Measurements from ENCODE around the gene KLHL7. TPM values are rescaled to one million over a fixed set of nuclear protein-coding genes. Genes with fewer than 3 reads are reported as not detected.

Gene KLHL7
- total RNA-seq, 1 experiment from 2014 or later = 20.6 TPM

DNA sequence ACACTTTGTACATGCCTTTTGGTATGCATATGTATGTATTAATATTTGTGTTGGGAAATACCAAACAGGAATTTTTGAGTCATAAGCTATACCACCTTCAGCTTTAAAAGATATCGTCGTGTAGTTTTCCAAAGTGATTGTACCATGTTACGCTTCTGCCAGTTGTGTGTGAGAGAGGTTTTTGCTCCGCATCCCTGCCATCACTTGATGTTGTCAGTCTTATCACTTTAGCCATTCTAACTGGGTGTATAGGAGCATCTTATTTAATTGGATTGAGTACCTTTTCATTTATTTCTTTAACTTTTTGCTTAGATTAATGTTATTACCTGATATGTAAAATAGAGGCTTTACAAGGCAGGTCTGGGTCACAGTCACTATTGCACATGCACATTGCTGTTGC, 3.4 kb downstream of the KLHL7 start:
- Histone ChIP-seq H3K9ac (ENCODE audit: low read length) (no peak overlapping the region), H3K4me3 (replicated peaks in 1 of 2; ENCODE audit: low read depth in 1 of 2, low read length in 2 of 2) (no peak overlapping the region), H3K27me3 (ENCODE audit: insufficient read depth, low read length) (no peaks in the 10 kb centered on the region), H3K4me1 (ENCODE audit: control insufficient read depth in 1 of 2, insufficient read depth in 2 of 2, low read length in 2 of 2) (peaks cover 0 to 7% of the 10 kb centered on the region in 2 experiments; a peak in 3 of 4 replicates), H3K9me3 (ENCODE audit: control insufficient read depth in 1 of 2, insufficient read depth in 1 of 2, low read depth in 1 of 2, low read length in 2 of 2) (no peaks in the 10 kb centered on the region), H2AFZ (ENCODE audit: low read depth, low read length, poor library complexity, severe bottlenecking) (no peak overlapping the region), H3K36me3 (ENCODE audit: control insufficient read depth in 1 of 2, insufficient read depth in 2 of 2, low read length in 2 of 2) (no peaks in the 10 kb centered on the region), H4K20me1 (ENCODE audit: insufficient read depth) (no peaks in the 10 kb centered on the region), H3K27ac (ENCODE audit: low read depth, low read length) (no peak overlapping the region), H3K79me2 (ENCODE audit: insufficient read depth, low read length) (peaks cover 21% of the 10 kb centered on the region), H3K4me2 (ENCODE audit: low read length) (no peak overlapping the region), H3K9me2 (ENCODE audit: insufficient read depth) (no peaks in the 10 kb centered on the region)
- intact Hi-C loops (cut with micrococcal nuclease) = loop anchor here (5.0 to 10.0 kb wide), 3 partner anchors 73 to 436 kb away; partner anchors contain the start of genes MALSU1 and NUP42
- no TSS peak for BruUV-seq (replicated peaks)
- CTCF ChIA-PET = no interaction called here
- RAD21 ChIA-PET (ENCODE audit: low non-redundant PET in 1 of 2, low total read pairs in 2 of 2, uncharacterized antibody in 2 of 2, unreplicated experiment in 2 of 2) = no interaction called here
- POLR2A ChIA-PET = no interaction called here
- no peak for DNase-seq (ENCODE audit: low read depth, low spot score)
- TF ChIP-seq, protein P1, sequence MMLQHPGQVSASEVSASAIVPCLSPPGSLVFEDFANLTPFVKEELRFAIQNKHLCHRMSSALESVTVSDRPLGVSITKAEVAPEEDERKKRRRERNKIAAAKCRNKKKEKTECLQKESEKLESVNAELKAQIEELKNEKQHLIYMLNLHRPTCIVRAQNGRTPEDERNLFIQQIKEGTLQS (IDR thresholded peaks at IDR 0.05) = no peak
- TF ChIP-seq, protein P2, sequence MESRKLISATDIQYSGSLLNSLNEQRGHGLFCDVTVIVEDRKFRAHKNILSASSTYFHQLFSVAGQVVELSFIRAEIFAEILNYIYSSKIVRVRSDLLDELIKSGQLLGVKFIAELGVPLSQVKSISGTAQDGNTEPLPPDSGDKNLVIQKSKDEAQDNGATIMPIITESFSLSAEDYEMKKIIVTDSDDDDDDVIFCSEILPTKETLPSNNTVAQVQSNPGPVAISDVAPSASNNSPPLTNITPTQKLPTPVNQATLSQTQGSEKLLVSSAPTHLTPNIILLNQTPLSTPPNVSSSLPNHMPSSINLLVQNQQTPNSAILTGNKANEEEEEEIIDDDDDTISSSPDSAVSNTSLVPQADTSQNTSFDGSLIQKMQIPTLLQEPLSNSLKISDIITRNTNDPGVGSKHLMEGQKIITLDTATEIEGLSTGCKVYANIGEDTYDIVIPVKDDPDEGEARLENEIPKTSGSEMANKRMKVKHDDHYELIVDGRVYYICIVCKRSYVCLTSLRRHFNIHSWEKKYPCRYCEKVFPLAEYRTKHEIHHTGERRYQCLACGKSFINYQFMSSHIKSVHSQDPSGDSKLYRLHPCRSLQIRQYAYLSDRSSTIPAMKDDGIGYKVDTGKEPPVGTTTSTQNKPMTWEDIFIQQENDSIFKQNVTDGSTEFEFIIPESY (IDR thresholded peaks at IDR 0.05; ENCODE audit: extremely low read depth, insufficient replicate concordance, low read length) = no peak
- TF ChIP-seq RAD21 (IDR thresholded peaks at IDR 0.05; ENCODE audit: low read depth) (no peak), SRF (IDR thresholded peaks at IDR 0.05; ENCODE audit: low read depth) (no peak), YY1 (IDR thresholded peaks at IDR 0.05; ENCODE audit: extremely low read depth, insufficient replicate concordance, low read depth, low read length) (no peak)
- TF ChIP-seq, protein P3, sequence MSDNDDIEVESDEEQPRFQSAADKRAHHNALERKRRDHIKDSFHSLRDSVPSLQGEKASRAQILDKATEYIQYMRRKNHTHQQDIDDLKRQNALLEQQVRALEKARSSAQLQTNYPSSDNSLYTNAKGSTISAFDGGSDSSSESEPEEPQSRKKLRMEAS (IDR thresholded peaks at IDR 0.05) = no peak
- no peak for ATAC-seq

DNA sequence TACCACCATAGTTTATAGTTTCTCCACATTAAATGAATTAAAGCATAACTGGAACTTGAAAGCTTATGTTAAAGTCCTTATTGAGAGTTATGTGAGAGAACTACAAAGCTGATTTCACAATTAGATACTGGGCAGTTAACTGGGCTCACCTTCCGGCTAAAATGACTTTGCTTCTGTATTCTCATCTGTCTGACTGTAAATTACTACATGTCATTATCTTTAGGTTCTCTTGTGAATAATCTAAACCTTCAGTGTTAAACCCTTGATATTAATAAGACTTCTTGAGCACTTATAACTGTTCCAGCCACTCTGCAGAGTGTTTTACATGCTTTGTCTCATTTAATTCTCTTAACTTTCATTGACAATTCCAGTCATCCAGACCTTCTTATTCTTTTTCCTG, 3.9 kb downstream of the KLHL7 start:
- TF ChIP-seq, protein P3 (IDR thresholded peaks at IDR 0.05) = no peak
- TF ChIP-seq, protein P4, sequence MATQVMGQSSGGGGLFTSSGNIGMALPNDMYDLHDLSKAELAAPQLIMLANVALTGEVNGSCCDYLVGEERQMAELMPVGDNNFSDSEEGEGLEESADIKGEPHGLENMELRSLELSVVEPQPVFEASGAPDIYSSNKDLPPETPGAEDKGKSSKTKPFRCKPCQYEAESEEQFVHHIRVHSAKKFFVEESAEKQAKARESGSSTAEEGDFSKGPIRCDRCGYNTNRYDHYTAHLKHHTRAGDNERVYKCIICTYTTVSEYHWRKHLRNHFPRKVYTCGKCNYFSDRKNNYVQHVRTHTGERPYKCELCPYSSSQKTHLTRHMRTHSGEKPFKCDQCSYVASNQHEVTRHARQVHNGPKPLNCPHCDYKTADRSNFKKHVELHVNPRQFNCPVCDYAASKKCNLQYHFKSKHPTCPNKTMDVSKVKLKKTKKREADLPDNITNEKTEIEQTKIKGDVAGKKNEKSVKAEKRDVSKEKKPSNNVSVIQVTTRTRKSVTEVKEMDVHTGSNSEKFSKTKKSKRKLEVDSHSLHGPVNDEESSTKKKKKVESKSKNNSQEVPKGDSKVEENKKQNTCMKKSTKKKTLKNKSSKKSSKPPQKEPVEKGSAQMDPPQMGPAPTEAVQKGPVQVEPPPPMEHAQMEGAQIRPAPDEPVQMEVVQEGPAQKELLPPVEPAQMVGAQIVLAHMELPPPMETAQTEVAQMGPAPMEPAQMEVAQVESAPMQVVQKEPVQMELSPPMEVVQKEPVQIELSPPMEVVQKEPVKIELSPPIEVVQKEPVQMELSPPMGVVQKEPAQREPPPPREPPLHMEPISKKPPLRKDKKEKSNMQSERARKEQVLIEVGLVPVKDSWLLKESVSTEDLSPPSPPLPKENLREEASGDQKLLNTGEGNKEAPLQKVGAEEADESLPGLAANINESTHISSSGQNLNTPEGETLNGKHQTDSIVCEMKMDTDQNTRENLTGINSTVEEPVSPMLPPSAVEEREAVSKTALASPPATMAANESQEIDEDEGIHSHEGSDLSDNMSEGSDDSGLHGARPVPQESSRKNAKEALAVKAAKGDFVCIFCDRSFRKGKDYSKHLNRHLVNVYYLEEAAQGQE (IDR thresholded peaks at IDR 0.05; ENCODE audit: low read depth) = no peak
- no peak for TF ChIP-seq ZNF274 (IDR thresholded peaks at IDR 0.05; ENCODE audit: low read depth, low read length)
- TF ChIP-seq, protein P1 (IDR thresholded peaks at IDR 0.05) = no peak
- TF ChIP-seq POLR2A (IDR thresholded peaks at IDR 0.05; ENCODE audit: borderline replicate concordance, extremely low read depth, insufficient read depth, insufficient read length) = no peak
- Histone ChIP-seq H3K4me3 (replicated peaks in 1 of 2; ENCODE audit: low read depth in 1 of 2, low read length in 2 of 2) (no peak overlapping the region), H3K9me2 (ENCODE audit: insufficient read depth) (no peaks in the 10 kb centered on the region), H4K20me1 (ENCODE audit: insufficient read depth) (no peaks in the 10 kb centered on the region), H2AFZ (ENCODE audit: low read depth, low read length, poor library complexity, severe bottlenecking) (no peak overlapping the region), H3K9me3 (ENCODE audit: control insufficient read depth in 1 of 2, insufficient read depth in 1 of 2, low read depth in 1 of 2, low read length in 2 of 2) (no peaks in the 10 kb centered on the region), H3K79me2 (ENCODE audit: insufficient read depth, low read length) (peaks cover 21% of the 10 kb centered on the region), H3K9ac (ENCODE audit: low read length) (no peak overlapping the region), H3K27me3 (ENCODE audit: insufficient read depth, low read length) (no peaks in the 10 kb centered on the region), H3K27ac (ENCODE audit: low read depth, low read length) (no peak overlapping the region), H3K4me2 (ENCODE audit: low read length) (no peak overlapping the region), H3K4me1 (ENCODE audit: control insufficient read depth in 1 of 2, insufficient read depth in 2 of 2, low read length in 2 of 2) (peaks cover 0 to 7% of the 10 kb centered on the region in 2 experiments; a peak in 3 of 4 replicates), H3K36me3 (ENCODE audit: control insufficient read depth in 1 of 2, insufficient read depth in 2 of 2, low read length in 2 of 2) (no peaks in the 10 kb centered on the region)
- ChIA-PET CTCF (no interaction called here), POLR2A (no interaction called here), RAD21 (ENCODE audit: low non-redundant PET in 1 of 2, low total read pairs in 2 of 2, uncharacterized antibody in 2 of 2, unreplicated experiment in 2 of 2) (no interaction called here)
- no TSS peak for BruUV-seq (replicated peaks)
- intact Hi-C loops (cut with micrococcal nuclease) = loop anchor here (5.0 to 10.0 kb wide), 3 partner anchors 73 to 435 kb away; partner anchors contain the start of genes MALSU1 and NUP42
- DNase-seq (ENCODE audit: low read depth, low spot score) (no peak), ATAC-seq (no peak)

All from HCT116 (cell line).